ENCODE measurements around the gene UPP2. TPM values are rescaled to one million over a fixed set of nuclear protein-coding genes. Genes with fewer than 3 reads are reported as not detected.
A peak's percentile ranks its signal among the peaks of the same experiment; 100 is the strongest.

The UPP2 gene
- total and polyA plus RNA-seq, 4 donors = 0.51 to 9.0 (median 1.3) TPM

DNA sequence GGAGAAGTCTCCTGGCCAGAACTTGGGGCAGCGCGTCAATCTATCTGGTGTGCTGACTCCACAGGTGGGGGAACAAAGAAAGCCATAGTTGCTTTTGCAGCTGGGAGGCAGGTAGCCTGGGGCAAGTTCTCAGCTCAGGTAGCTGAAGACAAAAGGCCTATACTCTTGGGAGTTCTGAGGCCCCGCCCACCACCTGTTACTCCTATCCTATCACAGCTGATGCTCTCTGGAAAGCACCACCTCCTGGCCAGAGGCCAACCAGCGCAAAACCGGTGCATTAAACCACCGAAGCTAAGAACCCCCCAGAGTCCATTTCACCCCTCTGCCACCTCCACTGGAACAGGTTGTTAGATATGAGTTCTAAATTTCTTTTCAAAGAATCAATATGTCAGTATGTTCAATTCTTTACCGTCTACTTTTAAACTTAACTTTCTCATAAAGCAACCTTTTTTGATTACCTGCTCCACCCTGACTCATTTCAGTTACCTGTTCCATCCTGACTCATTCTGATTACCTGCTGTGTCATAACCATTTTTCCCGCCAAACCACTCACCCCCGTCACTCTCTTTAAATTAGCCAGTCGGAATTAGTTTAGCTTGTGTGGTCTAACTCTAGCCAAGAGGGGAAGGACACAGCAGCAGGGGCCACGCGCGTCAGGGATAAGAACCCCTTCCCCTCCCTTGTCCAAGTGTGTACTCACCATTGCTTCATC lies 43.4 kb downstream of the UPP2 start:
- no peaks in the 10 kb centered on the region for H3K27me3 ChIP-seq (ENCODE audit: control insufficient read depth in 4 of 4, insufficient read depth in 4 of 4, low read length in 3 of 4)
- no peak for DNase-seq (ENCODE audit: low spot score)
- no peak overlapping the region for H3K9ac ChIP-seq (ENCODE audit: low read depth in 1 of 2, low read length in 2 of 2)
- no peak overlapping the region for H3K27ac ChIP-seq (ENCODE audit: low read depth in 1 of 2, low read length in 2 of 2)
- WGBS = 96% methylated on average over 13 of the region's 13 CpGs
- H3K4me3 ChIP-seq (ENCODE audit: low read depth in 1 of 3, low read length in 3 of 3) = no peak overlapping the region
- H3K4me1 ChIP-seq (ENCODE audit: control insufficient read depth in 4 of 4, insufficient read depth in 4 of 4, low read length in 3 of 4) = no peaks in the 10 kb centered on the region
- TF ChIP-seq GABPA (IDR thresholded peaks at IDR 0.05 in 1 of 2, conservative IDR thresholded peaks at IDR 0.05 in 1 of 2) (no peak), NR2F2 (IDR thresholded peaks at IDR 0.05) (no peak), RXRA (IDR thresholded peaks at IDR 0.05) (no peak), RAD21 (IDR thresholded peaks at IDR 0.05) (no peak), FOXA2 (IDR thresholded peaks at IDR 0.05) (no peak), EGR1 (IDR thresholded peaks at IDR 0.05; ENCODE audit: low read depth in 2 of 2) (no peak), HNF4G (IDR thresholded peaks at IDR 0.05) (no peak), FOXA1 (IDR thresholded peaks at IDR 0.05) (no peak), JUND (IDR thresholded peaks at IDR 0.05) (no peak), SP1 (IDR thresholded peaks at IDR 0.05) (no peak)
- TF ChIP-seq, protein P1, sequence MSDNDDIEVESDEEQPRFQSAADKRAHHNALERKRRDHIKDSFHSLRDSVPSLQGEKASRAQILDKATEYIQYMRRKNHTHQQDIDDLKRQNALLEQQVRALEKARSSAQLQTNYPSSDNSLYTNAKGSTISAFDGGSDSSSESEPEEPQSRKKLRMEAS (IDR thresholded peaks at IDR 0.05) = no peak
- TF ChIP-seq, protein P2, sequence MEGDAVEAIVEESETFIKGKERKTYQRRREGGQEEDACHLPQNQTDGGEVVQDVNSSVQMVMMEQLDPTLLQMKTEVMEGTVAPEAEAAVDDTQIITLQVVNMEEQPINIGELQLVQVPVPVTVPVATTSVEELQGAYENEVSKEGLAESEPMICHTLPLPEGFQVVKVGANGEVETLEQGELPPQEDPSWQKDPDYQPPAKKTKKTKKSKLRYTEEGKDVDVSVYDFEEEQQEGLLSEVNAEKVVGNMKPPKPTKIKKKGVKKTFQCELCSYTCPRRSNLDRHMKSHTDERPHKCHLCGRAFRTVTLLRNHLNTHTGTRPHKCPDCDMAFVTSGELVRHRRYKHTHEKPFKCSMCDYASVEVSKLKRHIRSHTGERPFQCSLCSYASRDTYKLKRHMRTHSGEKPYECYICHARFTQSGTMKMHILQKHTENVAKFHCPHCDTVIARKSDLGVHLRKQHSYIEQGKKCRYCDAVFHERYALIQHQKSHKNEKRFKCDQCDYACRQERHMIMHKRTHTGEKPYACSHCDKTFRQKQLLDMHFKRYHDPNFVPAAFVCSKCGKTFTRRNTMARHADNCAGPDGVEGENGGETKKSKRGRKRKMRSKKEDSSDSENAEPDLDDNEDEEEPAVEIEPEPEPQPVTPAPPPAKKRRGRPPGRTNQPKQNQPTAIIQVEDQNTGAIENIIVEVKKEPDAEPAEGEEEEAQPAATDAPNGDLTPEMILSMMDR (IDR thresholded peaks at IDR 0.05; ENCODE audit: low read depth, low read length, missing input control) = no peak
- TF ChIP-seq, protein P3, sequence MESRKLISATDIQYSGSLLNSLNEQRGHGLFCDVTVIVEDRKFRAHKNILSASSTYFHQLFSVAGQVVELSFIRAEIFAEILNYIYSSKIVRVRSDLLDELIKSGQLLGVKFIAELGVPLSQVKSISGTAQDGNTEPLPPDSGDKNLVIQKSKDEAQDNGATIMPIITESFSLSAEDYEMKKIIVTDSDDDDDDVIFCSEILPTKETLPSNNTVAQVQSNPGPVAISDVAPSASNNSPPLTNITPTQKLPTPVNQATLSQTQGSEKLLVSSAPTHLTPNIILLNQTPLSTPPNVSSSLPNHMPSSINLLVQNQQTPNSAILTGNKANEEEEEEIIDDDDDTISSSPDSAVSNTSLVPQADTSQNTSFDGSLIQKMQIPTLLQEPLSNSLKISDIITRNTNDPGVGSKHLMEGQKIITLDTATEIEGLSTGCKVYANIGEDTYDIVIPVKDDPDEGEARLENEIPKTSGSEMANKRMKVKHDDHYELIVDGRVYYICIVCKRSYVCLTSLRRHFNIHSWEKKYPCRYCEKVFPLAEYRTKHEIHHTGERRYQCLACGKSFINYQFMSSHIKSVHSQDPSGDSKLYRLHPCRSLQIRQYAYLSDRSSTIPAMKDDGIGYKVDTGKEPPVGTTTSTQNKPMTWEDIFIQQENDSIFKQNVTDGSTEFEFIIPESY (IDR thresholded peaks at IDR 0.05) = no peak
- TF ChIP-seq, protein P4, sequence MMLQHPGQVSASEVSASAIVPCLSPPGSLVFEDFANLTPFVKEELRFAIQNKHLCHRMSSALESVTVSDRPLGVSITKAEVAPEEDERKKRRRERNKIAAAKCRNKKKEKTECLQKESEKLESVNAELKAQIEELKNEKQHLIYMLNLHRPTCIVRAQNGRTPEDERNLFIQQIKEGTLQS (IDR thresholded peaks at IDR 0.05) = no peak
- no peaks in the 10 kb centered on the region for H3K36me3 ChIP-seq (ENCODE audit: control insufficient read depth in 4 of 4, insufficient read depth in 3 of 4, low read depth in 1 of 4, low read length in 3 of 4)
- peaks cover 0 to 2% (median 0%) of the 10 kb centered on the region in 4 donors for H3K9me3 ChIP-seq (ENCODE audit: control insufficient read depth in 4 of 4, low read length in 3 of 4)

DNA sequence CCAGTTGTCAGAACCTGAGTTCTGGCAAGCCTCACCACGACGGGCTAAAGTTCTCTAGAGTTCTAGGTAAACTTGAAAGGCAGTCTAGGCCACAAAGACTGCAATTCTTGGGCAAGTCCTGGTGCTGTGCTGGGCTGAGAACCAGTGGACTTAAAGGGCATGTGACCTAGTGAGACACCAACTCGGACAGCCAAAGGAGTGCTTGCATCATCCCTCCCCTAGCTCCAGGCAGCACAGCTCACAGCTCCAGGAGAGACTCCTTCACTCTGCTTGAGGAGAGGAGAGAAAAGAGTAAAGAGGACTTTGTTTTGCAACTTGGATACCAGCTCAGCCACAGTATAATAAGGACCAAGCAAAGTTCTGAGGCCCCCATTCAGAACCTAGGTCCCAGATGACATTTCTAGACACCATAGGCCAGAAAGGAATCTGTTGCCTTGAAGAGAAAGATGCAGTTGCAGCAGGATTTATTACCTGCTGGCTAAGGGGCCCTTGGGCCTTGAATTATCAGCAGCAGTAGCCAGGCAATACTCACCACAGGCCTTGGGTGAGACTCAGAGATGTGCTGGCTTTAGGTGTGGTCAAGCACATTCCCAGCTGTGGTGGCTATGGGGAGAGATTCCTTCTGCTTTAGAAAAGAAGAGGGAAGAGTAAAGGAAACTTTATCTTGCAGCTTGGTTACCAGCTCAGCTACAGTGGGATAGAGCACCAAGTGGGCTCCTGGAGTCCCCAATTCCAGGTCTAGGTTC lies 51.8 kb downstream of the UPP2 start:
- 84% methylated on average over 3 of the region's 3 CpGs for WGBS
- peak overlapping the region in 1 of 3 donors; percentile 37 for H3K4me3 ChIP-seq (ENCODE audit: low read depth in 1 of 3, low read length in 3 of 3)
- H3K27ac ChIP-seq (ENCODE audit: low read depth in 1 of 2, low read length in 2 of 2) = no peak overlapping the region
- no peak overlapping the region for H3K9ac ChIP-seq (ENCODE audit: low read depth in 1 of 2, low read length in 2 of 2)
- no peaks in the 10 kb centered on the region for H3K4me1 ChIP-seq (ENCODE audit: control insufficient read depth in 4 of 4, insufficient read depth in 4 of 4, low read length in 3 of 4)
- H3K9me3 ChIP-seq (ENCODE audit: control insufficient read depth in 4 of 4, low read length in 3 of 4) = peaks cover 0 to 14% (median 8%) of the 10 kb centered on the region in 4 donors
- H3K36me3 ChIP-seq (ENCODE audit: control insufficient read depth in 4 of 4, insufficient read depth in 3 of 4, low read depth in 1 of 4, low read length in 3 of 4) = no peaks in the 10 kb centered on the region
- DNase-seq (ENCODE audit: low spot score) = no peak
- H3K27me3 ChIP-seq (ENCODE audit: control insufficient read depth in 4 of 4, insufficient read depth in 4 of 4, low read length in 3 of 4) = no peaks in the 10 kb centered on the region
- TF ChIP-seq HNF4G (IDR thresholded peaks at IDR 0.05) = no peak
- no peak for TF ChIP-seq HNF4A (conservative IDR thresholded peaks at IDR 0.05)
- TF ChIP-seq, protein P1 (IDR thresholded peaks at IDR 0.05) = no peak
- TF ChIP-seq FOXA1 (IDR thresholded peaks at IDR 0.05) = no peak
- TF ChIP-seq FOXA2 (IDR thresholded peaks at IDR 0.05) = no peak
- no peak for TF ChIP-seq RAD21 (IDR thresholded peaks at IDR 0.05)
- TF ChIP-seq JUND (IDR thresholded peaks at IDR 0.05) = no peak
- TF ChIP-seq, protein P4 (IDR thresholded peaks at IDR 0.05) = no peak
- no peak for TF ChIP-seq NR2F2 (IDR thresholded peaks at IDR 0.05)
- TF ChIP-seq, protein P3 (IDR thresholded peaks at IDR 0.05) = no peak
- no peak for TF ChIP-seq YY1 (IDR thresholded peaks at IDR 0.05)
- TF ChIP-seq, protein P2 (IDR thresholded peaks at IDR 0.05; ENCODE audit: low read depth, low read length, missing input control) = no peak
